ENCODE results near the gene RAB15. TPM values are rescaled to one million over a fixed set of nuclear protein-coding genes. Genes with fewer than 3 reads are reported as not detected.

Gene RAB15
- total RNA-seq, 1 donor from 2014 or later: 13.8 TPM

DNA sequence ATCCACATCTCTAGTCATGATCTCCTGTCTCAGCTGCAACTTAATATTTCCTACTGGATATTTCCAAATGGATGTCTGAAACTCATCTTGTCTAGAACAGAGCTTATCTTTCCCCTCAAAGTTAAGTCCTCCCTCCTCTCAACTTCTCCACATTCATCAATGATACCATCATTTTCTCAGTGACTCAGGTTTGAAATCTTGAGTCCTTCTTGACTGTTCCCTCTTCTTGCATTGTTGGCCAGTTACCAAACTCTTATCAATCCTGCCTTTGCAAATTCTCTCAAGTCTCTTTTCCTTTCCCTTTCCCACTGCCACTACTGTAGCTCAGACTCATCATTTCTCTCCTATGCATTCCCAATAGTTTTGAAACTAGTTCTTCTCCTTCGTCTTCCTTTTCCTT lies 72.2 kb downstream of the RAB15 start:
- DNase-seq (no peak), ATAC-seq (peak in 1 of 2 donors; percentile 52)
- TF ChIP-seq, protein P1, sequence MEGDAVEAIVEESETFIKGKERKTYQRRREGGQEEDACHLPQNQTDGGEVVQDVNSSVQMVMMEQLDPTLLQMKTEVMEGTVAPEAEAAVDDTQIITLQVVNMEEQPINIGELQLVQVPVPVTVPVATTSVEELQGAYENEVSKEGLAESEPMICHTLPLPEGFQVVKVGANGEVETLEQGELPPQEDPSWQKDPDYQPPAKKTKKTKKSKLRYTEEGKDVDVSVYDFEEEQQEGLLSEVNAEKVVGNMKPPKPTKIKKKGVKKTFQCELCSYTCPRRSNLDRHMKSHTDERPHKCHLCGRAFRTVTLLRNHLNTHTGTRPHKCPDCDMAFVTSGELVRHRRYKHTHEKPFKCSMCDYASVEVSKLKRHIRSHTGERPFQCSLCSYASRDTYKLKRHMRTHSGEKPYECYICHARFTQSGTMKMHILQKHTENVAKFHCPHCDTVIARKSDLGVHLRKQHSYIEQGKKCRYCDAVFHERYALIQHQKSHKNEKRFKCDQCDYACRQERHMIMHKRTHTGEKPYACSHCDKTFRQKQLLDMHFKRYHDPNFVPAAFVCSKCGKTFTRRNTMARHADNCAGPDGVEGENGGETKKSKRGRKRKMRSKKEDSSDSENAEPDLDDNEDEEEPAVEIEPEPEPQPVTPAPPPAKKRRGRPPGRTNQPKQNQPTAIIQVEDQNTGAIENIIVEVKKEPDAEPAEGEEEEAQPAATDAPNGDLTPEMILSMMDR (IDR thresholded peaks at IDR 0.05): no peak
- H3K27me3 ChIP-seq (ENCODE audit: low read depth): peaks cover 5% of the 10 kb centered on the region
- no peak overlapping the region for H3K27ac ChIP-seq
- H3K36me3 ChIP-seq: no peaks in the 10 kb centered on the region
- no peak overlapping the region for H3K4me3 ChIP-seq
- H3K4me1 ChIP-seq: no peaks in the 10 kb centered on the region
- intact Hi-C loops (cut with DNase I): no loop called here
- H3K9me3 ChIP-seq: no peaks in the 10 kb centered on the region

Other genes starting within 250 kb of the RAB15 start
- 2.5 TPM for gene SPTB, start 92.4 kb downstream of the RAB15 start, total RNA-seq
- gene CHURC1, start 57.9 kb downstream of the RAB15 start, total RNA-seq: 72.6 TPM
- gene GPX2, start 29.6 kb downstream of the RAB15 start, total RNA-seq: not detected
- 14.0 TPM for gene FNTB, start 14.6 kb upstream of the RAB15 start, total RNA-seq
- 105 TPM for gene MAX, start 130.2 kb upstream of the RAB15 start, total RNA-seq

Measured in lower lobe of right lung (tissue), 2 donors.